Raji (cell line): ENCODE data around the gene TACR2.

Experiments used
- POLR2A ChIP-seq: IDR thresholded peaks from 2 replicates; pipeline ENCODE4 v1.6.1; 2011; ENCODE audit warnings: low read depth, low read length, control low read depth; ENCODE audit not compliant: insufficient read depth

Gene TACR2

GRCh38 chr10:69437321-69438259, 20.9 kb upstream of the TACR2 start:
- TF ChIP-seq POLR2A = no peak

GRCh38 chr10:69435966-69436520, 19.3 kb upstream of the TACR2 start:
- TF ChIP-seq POLR2A = no peak

- no peak for TF ChIP-seq POLR2A
Observed at GRCh38 chr10:69434926-69435325, 18.2 kb upstream of the TACR2 start.

- TF ChIP-seq POLR2A = no peak
Observed at GRCh38 chr10:69434169-69434568, 17.5 kb upstream of the TACR2 start.

GRCh38 chr10:69428165-69428564, 11.4 kb upstream of the TACR2 start:
- TF ChIP-seq POLR2A = no peak

- TF ChIP-seq POLR2A = no peak
Observed at GRCh38 chr10:69426376-69426727, 9.6 kb upstream of the TACR2 start.

- no peak for TF ChIP-seq POLR2A
Observed at GRCh38 chr10:69425511-69426298, 9.0 kb upstream of the TACR2 start.

GRCh38 chr10:69425041-69425440, 8.3 kb upstream of the TACR2 start:
- no peak for TF ChIP-seq POLR2A

- no peak for TF ChIP-seq POLR2A
Observed at GRCh38 chr10:69422676-69423075, 6.0 kb upstream of the TACR2 start.

- TF ChIP-seq POLR2A = no peak
Observed at GRCh38 chr10:69421611-69422308, 5.0 kb upstream of the TACR2 start.

GRCh38 chr10:69419744-69420126, 3.0 kb upstream of the TACR2 start:
- TF ChIP-seq POLR2A = no peak

- no peak for TF ChIP-seq POLR2A
Observed at GRCh38 chr10:69419096-69419743, 2.5 kb upstream of the TACR2 start.

- no peak for TF ChIP-seq POLR2A
Observed at GRCh38 chr10:69418052-69418752, 1.5 kb upstream of the TACR2 start.

- no peak for TF ChIP-seq POLR2A
Observed at GRCh38 chr10:69417542-69417941, 824 bp upstream of the TACR2 start.
